GM12891 (cell line): ENCODE data around the gene PDGFRB.

ENCODE experiments used
- POLR2A ChIP-seq: IDR thresholded peaks from 2 replicates; pipeline ENCODE4 v1.6.1; 2011; ENCODE audit warnings: low read depth, low read length, control low read depth
- POLR2AphosphoS5 ChIP-seq: IDR thresholded peaks from 2 replicates; pipeline ENCODE4 v1.6.1; 2011; ENCODE audit warnings: low read depth, low read length, control low read depth
- TAF1 ChIP-seq: IDR thresholded peaks from 2 replicates; pipeline ENCODE4 v1.6.1; 2011; ENCODE audit warnings: low read depth, low read length, control low read depth

DNA sequence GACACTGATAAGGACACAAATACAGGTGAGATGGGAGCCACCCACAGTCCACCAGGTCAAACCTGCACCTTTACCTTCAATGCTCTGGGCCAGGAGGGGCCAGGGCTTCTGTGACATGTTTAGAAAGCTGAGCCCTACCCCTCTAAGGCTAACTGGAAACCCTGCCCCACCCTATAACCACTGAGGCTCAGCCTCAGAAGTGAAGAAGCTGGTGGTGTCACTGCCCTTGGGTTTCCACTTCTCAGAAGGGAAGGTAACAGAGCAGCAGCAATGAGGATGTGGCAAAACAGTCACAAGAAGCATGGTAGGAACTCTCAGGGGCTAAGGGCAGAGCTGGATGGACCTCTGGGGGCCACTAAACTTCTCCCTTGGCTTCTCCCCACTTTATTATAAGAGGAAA lies 6.0 kb downstream of the PDGFRB start:
- TF ChIP-seq POLR2AphosphoS5 (no peak), TAF1 (no peak), POLR2A (no peak)
